Coronary artery (tissue), 2 donors: ENCODE data around the gene LGALS1.

Experiments
- DNase-seq: peaks from one replicate; pipeline ENCODE4 v3.0.0-alpha.2; 2017; ENCODE audit warnings: low spot score
- H3K27ac ChIP-seq, 2 donors: fragments of 200-600 bp; sonication (generic); one replicate each; pipeline ENCODE4 v1.5.1; 2016 to 2019
- H3K4me3 ChIP-seq: fragments of 200-600 bp; sonication (generic); 2 replicates; pipeline ENCODE4 v1.5.1; 2016; ENCODE audit warnings: mild to moderate bottlenecking, moderate library complexity
- CTCF ChIP-seq: fragments of 200-600 bp; sonication (generic); IDR thresholded peaks from one replicate; pipeline ENCODE4 v1.5.1; 2019; ENCODE audit warnings: antibody characterized with exemption

LGALS1 gene

DNA sequence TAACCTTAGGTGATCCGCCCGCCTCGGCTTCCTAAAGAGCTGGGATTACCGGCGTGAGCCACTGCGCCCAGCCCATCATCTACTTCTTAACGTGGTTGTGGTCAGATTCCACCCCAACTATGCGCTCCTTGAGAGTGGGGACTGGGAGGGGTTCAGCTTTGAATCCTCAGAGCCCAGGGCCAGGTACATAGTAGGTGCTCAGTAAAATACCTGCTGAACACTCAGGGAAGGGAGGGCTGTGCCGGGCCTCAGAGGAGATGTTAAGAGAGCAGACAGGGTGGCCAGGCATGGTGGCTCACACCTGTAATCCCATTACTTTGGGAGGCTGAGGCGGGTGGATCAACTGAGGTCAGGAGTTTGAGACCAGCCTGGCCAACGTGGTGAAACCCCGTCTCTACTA, 1.2 kb upstream of the LGALS1 start:
- TF ChIP-seq CTCF, result no peak
- DNase-seq, result no peak
- Histone ChIP-seq H3K27ac (peak overlapping the region; percentile 77 to 94), H3K4me3 (peak overlapping the region; percentile 87)

DNA sequence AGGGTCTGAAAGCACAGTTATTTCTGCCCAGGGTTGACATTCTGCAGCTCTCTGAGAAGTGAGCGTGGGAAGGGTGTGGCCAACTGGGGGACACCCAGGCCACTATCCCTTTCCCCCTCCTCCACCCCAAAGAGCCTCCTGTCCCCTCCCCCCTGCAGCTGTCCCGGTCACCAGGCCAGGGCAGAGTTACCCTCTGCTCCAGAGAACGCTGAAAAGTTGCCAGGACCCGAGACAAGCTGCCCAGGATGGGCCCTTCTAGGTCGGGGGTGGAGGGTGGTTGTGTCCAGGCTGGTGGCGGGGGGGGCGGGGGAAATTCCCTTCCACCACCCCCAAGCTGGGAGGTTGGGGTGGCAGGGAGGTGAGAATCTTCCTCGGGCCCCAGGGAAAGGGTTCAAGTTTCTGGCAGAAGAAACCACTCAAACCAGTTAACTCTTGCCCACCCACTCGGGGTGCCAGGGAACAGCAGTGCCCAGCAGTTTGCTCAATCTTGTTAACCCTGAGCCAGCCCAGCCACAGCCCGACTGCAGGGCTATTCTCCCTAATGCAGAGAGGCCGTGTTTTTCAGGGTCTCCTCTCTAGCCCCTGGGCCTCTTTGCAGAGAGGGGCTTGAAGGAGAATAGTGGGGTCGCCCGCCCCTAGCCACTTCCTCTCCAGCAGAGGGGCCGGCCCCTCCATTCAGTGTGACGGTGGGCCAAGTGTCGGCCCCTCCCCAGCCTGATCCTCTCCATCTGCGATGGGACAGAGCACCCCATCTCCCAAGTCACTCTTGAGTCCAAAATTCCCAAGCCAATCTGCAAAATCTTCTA, 697 bp downstream of the LGALS1 start:
- no peak for DNase-seq
- Histone ChIP-seq H3K27ac (peak overlapping the region; percentile 77 to 94), H3K4me3 (peak overlapping the region; percentile 87)
- TF ChIP-seq CTCF, result no peak

- peak overlapping the region; percentile 77 to 94 for H3K27ac ChIP-seq
- DNase-seq, result peak; percentile 95
- no peak for TF ChIP-seq CTCF
- peak overlapping the region; percentile 87 for H3K4me3 ChIP-seq
Measured at GRCh38 chr22:37676736-37677492, 1.5 kb downstream of the LGALS1 start.

DNA sequence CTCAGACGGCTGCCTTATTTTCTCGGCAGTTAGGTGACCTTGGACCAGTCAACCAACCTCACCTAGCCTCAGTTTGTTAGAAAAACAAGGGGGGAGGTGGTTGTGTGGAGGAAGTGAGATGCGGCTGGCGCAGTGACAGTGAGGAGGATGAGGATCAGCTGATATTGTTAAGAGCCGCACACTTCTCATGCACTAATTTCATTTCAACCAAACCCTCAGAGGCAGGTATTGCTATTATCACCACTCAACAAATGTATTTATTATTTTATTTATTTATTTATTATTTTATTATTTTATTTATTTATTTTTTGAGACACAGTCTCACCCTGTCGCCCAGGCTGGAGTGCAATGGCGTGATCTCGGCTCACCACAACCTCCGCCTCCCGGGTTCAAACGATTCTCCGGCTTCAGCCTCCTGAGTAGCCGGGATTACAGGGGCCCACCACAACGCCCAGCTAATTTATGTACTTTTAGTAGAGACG, 2.1 kb downstream of the LGALS1 start:
- no peak for TF ChIP-seq CTCF
- no peak for DNase-seq
- Histone ChIP-seq H3K4me3 (peak overlapping the region; percentile 87), H3K27ac (peak overlapping the region; percentile 77 to 94)

DNA sequence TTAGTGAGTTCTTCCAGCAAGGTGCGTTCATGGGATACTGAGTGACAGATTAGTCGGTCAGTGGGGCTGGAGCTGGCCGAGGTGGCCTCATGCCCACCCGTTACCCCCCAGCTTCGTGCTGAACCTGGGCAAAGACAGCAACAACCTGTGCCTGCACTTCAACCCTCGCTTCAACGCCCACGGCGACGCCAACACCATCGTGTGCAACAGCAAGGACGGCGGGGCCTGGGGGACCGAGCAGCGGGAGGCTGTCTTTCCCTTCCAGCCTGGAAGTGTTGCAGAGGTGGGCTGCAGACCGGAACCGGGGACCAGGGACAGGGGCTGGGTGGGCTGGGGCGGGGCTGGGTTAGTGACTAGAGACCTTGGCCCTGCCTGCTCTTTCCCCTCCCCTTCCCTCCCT, 2.9 kb downstream of the LGALS1 start:
- no peak overlapping the region for H3K27ac ChIP-seq
- H3K4me3 ChIP-seq, result no peak overlapping the region
- TF ChIP-seq CTCF, result no peak
- DNase-seq, result no peak

DNA sequence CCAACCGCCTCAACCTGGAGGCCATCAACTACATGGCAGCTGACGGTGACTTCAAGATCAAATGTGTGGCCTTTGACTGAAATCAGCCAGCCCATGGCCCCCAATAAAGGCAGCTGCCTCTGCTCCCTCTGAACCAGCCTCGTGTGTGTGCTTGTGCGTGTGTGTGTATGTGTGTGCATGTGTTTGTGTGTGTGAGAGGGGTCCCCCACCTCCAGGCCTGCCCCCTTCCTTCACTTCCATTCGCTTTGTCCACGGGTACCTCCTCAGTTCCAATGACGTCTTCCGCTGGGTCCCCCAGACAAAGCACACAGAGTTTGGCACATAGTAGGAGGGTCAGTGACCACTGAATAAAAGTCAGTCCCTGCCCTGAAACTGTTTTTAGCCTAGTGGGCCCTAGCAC, 4.2 kb downstream of the LGALS1 start:
- DNase-seq, result no peak
- Histone ChIP-seq H3K4me3 (no peak overlapping the region), H3K27ac (no peak overlapping the region)
- no peak for TF ChIP-seq CTCF
